Hepatocyte (in vitro differentiated cells): ENCODE data around the gene ZG16B.
A peak's percentile ranks its signal among the peaks of the same experiment; 100 is the strongest.

Source experiments
- CTCF ChIP-seq: fragments of 200-600 bp; sonication (generic); IDR thresholded peaks from 2 replicates; pipeline ENCODE4 v1.5.1; 2016; ENCODE audit warnings: antibody characterized with exemption, mild to moderate bottlenecking; ENCODE audit not compliant: poor library complexity
- EZH2phosphoT487 ChIP-seq: fragments of 200-600 bp; sonication (generic); IDR thresholded peaks from one replicate; pipeline ENCODE4 v1.6.1; 2018; ENCODE audit warnings: antibody characterized with exemption, mild to moderate bottlenecking, low read depth, moderate library complexity; ENCODE audit not compliant: unreplicated experiment, severe bottlenecking

GRCh38 chr16:2842340-2843000, 12.4 kb downstream of the ZG16B start:
- TF ChIP-seq CTCF (peak; percentile 31), EZH2phosphoT487 (no peak)
